ENCODE results near the gene AADACL4.

DNA sequence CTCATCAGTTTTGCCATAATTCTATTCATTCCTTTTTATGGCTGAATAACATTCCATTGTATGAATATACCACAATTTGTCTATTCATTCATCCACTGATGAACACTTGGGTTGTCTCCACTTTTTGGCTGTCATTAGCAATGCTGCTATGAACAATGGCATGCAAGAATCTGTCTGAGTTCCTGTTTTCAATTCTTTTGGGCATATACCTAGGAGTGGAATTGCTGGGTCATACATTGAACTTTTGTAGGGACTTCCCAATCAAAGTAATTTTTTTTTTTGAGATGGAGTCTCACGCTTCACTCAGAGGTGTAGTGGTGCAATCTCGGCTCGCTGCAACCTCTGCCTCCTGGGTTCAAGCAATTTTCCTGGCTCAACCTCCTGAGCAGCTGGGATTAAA, 34.9 kb downstream of the AADACL4 start:
- TF ChIP-seq, protein P1, sequence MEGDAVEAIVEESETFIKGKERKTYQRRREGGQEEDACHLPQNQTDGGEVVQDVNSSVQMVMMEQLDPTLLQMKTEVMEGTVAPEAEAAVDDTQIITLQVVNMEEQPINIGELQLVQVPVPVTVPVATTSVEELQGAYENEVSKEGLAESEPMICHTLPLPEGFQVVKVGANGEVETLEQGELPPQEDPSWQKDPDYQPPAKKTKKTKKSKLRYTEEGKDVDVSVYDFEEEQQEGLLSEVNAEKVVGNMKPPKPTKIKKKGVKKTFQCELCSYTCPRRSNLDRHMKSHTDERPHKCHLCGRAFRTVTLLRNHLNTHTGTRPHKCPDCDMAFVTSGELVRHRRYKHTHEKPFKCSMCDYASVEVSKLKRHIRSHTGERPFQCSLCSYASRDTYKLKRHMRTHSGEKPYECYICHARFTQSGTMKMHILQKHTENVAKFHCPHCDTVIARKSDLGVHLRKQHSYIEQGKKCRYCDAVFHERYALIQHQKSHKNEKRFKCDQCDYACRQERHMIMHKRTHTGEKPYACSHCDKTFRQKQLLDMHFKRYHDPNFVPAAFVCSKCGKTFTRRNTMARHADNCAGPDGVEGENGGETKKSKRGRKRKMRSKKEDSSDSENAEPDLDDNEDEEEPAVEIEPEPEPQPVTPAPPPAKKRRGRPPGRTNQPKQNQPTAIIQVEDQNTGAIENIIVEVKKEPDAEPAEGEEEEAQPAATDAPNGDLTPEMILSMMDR (IDR thresholded peaks at IDR 0.05), result no peak
- TF ChIP-seq POLR2AphosphoS5 (IDR thresholded peaks at IDR 0.05; ENCODE audit: low read depth, low read length) (no peak), TCF7L2 (IDR thresholded peaks at IDR 0.05; ENCODE audit: low read depth, low read length) (no peak), SIN3A (IDR thresholded peaks at IDR 0.05; ENCODE audit: borderline replicate concordance, insufficient read depth, low read depth, low read length) (no peak)
- TF ChIP-seq, protein P2, sequence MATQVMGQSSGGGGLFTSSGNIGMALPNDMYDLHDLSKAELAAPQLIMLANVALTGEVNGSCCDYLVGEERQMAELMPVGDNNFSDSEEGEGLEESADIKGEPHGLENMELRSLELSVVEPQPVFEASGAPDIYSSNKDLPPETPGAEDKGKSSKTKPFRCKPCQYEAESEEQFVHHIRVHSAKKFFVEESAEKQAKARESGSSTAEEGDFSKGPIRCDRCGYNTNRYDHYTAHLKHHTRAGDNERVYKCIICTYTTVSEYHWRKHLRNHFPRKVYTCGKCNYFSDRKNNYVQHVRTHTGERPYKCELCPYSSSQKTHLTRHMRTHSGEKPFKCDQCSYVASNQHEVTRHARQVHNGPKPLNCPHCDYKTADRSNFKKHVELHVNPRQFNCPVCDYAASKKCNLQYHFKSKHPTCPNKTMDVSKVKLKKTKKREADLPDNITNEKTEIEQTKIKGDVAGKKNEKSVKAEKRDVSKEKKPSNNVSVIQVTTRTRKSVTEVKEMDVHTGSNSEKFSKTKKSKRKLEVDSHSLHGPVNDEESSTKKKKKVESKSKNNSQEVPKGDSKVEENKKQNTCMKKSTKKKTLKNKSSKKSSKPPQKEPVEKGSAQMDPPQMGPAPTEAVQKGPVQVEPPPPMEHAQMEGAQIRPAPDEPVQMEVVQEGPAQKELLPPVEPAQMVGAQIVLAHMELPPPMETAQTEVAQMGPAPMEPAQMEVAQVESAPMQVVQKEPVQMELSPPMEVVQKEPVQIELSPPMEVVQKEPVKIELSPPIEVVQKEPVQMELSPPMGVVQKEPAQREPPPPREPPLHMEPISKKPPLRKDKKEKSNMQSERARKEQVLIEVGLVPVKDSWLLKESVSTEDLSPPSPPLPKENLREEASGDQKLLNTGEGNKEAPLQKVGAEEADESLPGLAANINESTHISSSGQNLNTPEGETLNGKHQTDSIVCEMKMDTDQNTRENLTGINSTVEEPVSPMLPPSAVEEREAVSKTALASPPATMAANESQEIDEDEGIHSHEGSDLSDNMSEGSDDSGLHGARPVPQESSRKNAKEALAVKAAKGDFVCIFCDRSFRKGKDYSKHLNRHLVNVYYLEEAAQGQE (IDR thresholded peaks at IDR 0.05; ENCODE audit: insufficient read depth in 1 of 2, low read depth in 2 of 2, low read length in 1 of 2), result no peak

All from Panc1 (cell line).